Osteoblast (primary cell): ENCODE measurements around the gene CHD9. TPM values are rescaled to one million over a fixed set of nuclear protein-coding genes. Genes with fewer than 3 reads are reported as not detected.

ENCODE experiments used
- DNase-seq: peaks from one replicate; pipeline ENCODE4 v3.0.0; 2011; ENCODE audit warnings: low spot score, mixed read lengths; ENCODE audit not compliant: insufficient read length; ENCODE audit errors: missing footprints
- H2AFZ ChIP-seq: 2 replicates; pipeline ENCODE4 v1.6.0; 2011; ENCODE audit warnings: mild to moderate bottlenecking, low read length
- H3K27ac ChIP-seq: 2 replicates; pipeline ENCODE4 v1.5.1; 2011; ENCODE audit warnings: mild to moderate bottlenecking, low read depth, low read length, moderate library complexity
- H3K27me3 ChIP-seq: 2 replicates; pipeline ENCODE4 v1.6.0; 2012; ENCODE audit warnings: mild to moderate bottlenecking, control low read depth, inconsistent platforms, low read length, moderate library complexity; ENCODE audit not compliant: insufficient read depth
- H3K36me3 ChIP-seq: 2 replicates; pipeline ENCODE4 v1.5.1; 2011; ENCODE audit warnings: mild to moderate bottlenecking, low read length, control low read depth, moderate library complexity; ENCODE audit not compliant: insufficient read depth
- H3K4me1 ChIP-seq: 2 replicates; pipeline ENCODE4 v1.5.1; 2011; ENCODE audit warnings: mild to moderate bottlenecking, low read length, control low read depth, moderate library complexity; ENCODE audit not compliant: insufficient read depth
- H3K4me2 ChIP-seq: 2 replicates; pipeline ENCODE4 v1.6.0; 2011; ENCODE audit warnings: mild to moderate bottlenecking, low read length; ENCODE audit not compliant: insufficient read depth
- H3K4me3 ChIP-seq: fragments of 200-600 bp; sonication (generic); 3 replicates; pipeline ENCODE4 v1.5.1; 2012; ENCODE audit warnings: mild to moderate bottlenecking, low read length, inconsistent platforms; ENCODE audit not compliant: insufficient read depth
- H3K79me2 ChIP-seq: 2 replicates; pipeline ENCODE4 v1.6.0; 2012; ENCODE audit warnings: mild to moderate bottlenecking, low read length, control low read depth, inconsistent platforms; ENCODE audit not compliant: insufficient read depth
- H3K9me3 ChIP-seq: 2 replicates; pipeline ENCODE4 v1.5.1; 2011; ENCODE audit warnings: low read depth, low read length, control low read depth
- H4K20me1 ChIP-seq: 2 replicates; pipeline ENCODE4 v1.6.0; 2012; ENCODE audit warnings: mild to moderate bottlenecking, low read length, control low read depth; ENCODE audit not compliant: insufficient read depth
- total RNA-seq: library from RNA; depleted of rRNA; stranded (reverse); fragments of >200 nt; gene quantifications from 2 replicates; pipeline ENCODE4 v1.2.3, GENCODE V29; 2012
- TF ChIP-seq, protein P1 (sequence below): IDR thresholded peaks from 2 replicates; pipeline ENCODE4 v1.5.1; 2011; ENCODE audit warnings: mild to moderate bottlenecking, low read depth, low read length, moderate library complexity; ENCODE audit errors: extremely low read depth

The CHD9 gene
- total RNA-seq, 1 donor: 83.6 TPM

DNA sequence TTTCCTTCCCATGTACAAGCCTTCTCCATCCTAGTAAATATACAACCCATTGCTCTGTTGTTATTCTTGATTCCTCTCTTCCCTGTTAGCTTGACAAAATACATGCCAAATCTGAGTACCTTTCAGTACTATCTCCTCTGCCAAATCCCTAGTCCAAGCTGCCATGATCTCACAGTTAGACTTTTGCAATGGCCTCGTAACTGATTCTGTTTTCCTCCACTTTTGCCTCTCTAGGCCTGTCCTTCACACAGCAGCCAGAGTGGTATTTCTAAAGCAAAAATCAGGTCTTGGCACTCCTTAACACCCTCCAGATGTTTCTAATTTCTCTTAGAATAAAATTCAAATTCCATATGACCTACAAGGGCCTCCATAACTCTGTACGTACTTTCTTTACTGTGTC, 226.5 kb downstream of the CHD9 start:
- DNase-seq: no peak
- H2AFZ ChIP-seq: no peak overlapping the region
- no peaks in the 10 kb centered on the region for H3K9me3 ChIP-seq
- no peaks in the 10 kb centered on the region for H3K27me3 ChIP-seq
- H3K36me3 ChIP-seq: peaks cover 51% of the 10 kb centered on the region
- H4K20me1 ChIP-seq: peaks cover 3% of the 10 kb centered on the region
- no peak overlapping the region for H3K4me3 ChIP-seq
- TF ChIP-seq, protein P1, sequence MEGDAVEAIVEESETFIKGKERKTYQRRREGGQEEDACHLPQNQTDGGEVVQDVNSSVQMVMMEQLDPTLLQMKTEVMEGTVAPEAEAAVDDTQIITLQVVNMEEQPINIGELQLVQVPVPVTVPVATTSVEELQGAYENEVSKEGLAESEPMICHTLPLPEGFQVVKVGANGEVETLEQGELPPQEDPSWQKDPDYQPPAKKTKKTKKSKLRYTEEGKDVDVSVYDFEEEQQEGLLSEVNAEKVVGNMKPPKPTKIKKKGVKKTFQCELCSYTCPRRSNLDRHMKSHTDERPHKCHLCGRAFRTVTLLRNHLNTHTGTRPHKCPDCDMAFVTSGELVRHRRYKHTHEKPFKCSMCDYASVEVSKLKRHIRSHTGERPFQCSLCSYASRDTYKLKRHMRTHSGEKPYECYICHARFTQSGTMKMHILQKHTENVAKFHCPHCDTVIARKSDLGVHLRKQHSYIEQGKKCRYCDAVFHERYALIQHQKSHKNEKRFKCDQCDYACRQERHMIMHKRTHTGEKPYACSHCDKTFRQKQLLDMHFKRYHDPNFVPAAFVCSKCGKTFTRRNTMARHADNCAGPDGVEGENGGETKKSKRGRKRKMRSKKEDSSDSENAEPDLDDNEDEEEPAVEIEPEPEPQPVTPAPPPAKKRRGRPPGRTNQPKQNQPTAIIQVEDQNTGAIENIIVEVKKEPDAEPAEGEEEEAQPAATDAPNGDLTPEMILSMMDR: no peak
- no peaks in the 10 kb centered on the region for H3K79me2 ChIP-seq
- H3K27ac ChIP-seq: no peak overlapping the region
- H3K4me2 ChIP-seq: no peak overlapping the region
- H3K4me1 ChIP-seq: no peaks in the 10 kb centered on the region

DNA sequence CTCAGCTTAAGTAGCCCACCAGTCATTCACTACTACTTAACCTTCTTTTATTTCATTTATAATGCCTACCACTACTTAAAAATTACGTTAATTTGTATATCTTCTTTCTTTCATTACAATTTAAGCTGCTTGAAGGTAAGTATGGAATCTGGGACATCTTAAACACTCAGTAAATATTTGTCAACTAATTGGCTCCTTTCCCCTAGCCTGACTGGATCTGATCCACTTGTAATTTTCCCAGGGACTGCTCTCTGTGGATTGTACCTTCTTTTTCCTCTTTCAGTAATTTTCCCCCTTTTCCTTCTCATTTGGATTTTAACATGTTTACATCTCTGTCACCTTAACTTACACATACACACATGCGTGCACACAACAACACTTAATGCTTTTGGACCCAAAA, 227.1 kb downstream of the CHD9 start:
- Histone ChIP-seq H3K36me3 (peaks cover 51% of the 10 kb centered on the region), H3K4me1 (no peaks in the 10 kb centered on the region)
- no peak for DNase-seq

DNA sequence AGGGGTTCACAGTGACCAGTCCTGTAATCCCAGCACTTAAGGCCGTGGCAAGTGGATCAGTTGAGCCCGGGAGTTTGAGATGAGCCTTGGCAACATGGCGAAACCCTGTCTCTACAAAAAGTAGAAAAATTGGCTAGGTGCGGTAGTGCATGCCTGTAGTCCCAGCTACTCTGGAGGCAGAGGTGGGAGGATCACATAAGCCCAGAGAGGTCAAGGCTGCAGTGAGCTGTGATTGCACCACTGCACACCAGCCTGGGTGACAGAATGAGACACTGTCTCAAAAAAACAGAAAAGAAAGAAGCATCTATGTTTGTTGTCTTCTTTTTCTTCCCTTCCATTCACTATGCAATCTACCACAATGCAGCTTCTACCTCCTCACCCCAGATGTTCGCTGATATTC, 227.5 kb downstream of the CHD9 start:
- H2AFZ ChIP-seq: no peak overlapping the region
- no peak overlapping the region for H3K4me2 ChIP-seq
- H4K20me1 ChIP-seq: peaks cover 3% of the 10 kb centered on the region
- no peak overlapping the region for H3K27ac ChIP-seq
- H3K9me3 ChIP-seq: no peaks in the 10 kb centered on the region
- H3K36me3 ChIP-seq: peaks cover 51% of the 10 kb centered on the region
- no peaks in the 10 kb centered on the region for H3K4me1 ChIP-seq
- H3K79me2 ChIP-seq: no peaks in the 10 kb centered on the region
- H3K27me3 ChIP-seq: no peaks in the 10 kb centered on the region
- no peak for DNase-seq
- TF ChIP-seq, protein P1: no peak
- H3K4me3 ChIP-seq: no peak overlapping the region

More for the DNA sequence above, 227.1 kb downstream of the CHD9 start:
- Histone ChIP-seq H3K4me2 (no peak overlapping the region), H3K4me3 (no peak overlapping the region), H3K27ac (no peak overlapping the region), H3K9me3 (no peaks in the 10 kb centered on the region), H4K20me1 (peaks cover 3% of the 10 kb centered on the region), H3K79me2 (no peaks in the 10 kb centered on the region), H2AFZ (no peak overlapping the region), H3K27me3 (no peaks in the 10 kb centered on the region)
- TF ChIP-seq, protein P1: no peak

DNA sequence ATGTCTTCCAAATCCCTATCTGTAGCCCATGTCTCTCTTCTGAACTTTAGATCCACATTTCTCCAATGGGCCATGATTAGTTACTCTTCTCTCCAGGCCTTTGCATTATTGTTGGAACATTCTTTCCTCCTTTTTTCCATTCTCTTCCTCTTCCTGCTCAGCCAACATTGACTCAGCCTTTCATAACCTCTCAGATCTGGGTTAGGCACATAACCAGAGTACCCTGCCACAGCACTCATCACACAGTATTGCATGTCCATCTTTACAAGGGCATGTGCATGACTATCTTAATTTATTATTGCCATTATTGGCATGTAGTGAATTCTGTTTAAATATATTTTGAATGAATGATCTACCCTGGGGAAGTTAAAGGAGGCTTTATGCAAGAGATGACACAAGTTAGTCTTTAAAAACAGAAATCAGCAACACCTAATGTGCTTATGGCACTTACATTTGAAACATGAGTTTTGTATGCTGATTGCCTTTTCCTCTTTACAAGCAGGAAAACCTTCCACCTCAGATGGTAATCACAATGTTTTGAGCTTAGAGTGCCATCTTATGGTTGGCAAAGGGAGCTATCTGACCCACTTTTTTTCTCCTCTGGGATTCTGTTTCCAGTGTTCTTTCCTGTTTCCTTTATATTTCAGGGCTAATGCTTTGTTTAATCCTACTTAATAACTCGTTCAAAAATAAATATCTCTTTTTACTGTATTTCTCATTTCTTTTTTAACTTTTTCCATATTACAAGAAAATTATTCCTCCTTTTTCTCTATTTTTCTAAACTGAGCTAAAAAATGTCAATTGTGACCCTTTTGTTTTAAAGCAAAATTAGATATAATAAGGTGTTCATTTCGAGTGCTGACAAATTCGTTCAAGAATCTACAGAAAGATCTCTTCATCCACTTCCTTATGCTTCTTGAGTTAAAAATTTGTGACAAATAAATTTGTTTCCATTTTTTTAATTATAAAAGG, 228.5 kb downstream of the CHD9 start:
- Histone ChIP-seq H3K4me2 (no peak overlapping the region), H3K36me3 (peaks cover 53% of the 10 kb centered on the region)
- no peak for DNase-seq

More for the DNA sequence above, 228.5 kb downstream of the CHD9 start:
- Histone ChIP-seq H3K4me1 (no peaks in the 10 kb centered on the region), H4K20me1 (peaks cover 3% of the 10 kb centered on the region), H3K4me3 (no peak overlapping the region), H2AFZ (no peak overlapping the region), H3K79me2 (no peaks in the 10 kb centered on the region), H3K27me3 (no peaks in the 10 kb centered on the region), H3K9me3 (no peaks in the 10 kb centered on the region), H3K27ac (no peak overlapping the region)
- TF ChIP-seq, protein P1: peak; percentile 70
